IPS-NIHi7 (cell line): ENCODE results near the gene PGS1.
A peak's percentile ranks its signal among the peaks of the same experiment; 100 is the strongest.
"Not testable (repeated sequence)": the region's sequence is repeated elsewhere in the genome, so short reads cannot be mapped to it uniquely, and the experiment has no call there.

Experiments
- DNase-seq: peaks from one replicate; pipeline ENCODE4 v3.0.0; 2012; ENCODE audit warnings: mixed read lengths; ENCODE audit errors: extremely low spot score

Gene PGS1

DNA sequence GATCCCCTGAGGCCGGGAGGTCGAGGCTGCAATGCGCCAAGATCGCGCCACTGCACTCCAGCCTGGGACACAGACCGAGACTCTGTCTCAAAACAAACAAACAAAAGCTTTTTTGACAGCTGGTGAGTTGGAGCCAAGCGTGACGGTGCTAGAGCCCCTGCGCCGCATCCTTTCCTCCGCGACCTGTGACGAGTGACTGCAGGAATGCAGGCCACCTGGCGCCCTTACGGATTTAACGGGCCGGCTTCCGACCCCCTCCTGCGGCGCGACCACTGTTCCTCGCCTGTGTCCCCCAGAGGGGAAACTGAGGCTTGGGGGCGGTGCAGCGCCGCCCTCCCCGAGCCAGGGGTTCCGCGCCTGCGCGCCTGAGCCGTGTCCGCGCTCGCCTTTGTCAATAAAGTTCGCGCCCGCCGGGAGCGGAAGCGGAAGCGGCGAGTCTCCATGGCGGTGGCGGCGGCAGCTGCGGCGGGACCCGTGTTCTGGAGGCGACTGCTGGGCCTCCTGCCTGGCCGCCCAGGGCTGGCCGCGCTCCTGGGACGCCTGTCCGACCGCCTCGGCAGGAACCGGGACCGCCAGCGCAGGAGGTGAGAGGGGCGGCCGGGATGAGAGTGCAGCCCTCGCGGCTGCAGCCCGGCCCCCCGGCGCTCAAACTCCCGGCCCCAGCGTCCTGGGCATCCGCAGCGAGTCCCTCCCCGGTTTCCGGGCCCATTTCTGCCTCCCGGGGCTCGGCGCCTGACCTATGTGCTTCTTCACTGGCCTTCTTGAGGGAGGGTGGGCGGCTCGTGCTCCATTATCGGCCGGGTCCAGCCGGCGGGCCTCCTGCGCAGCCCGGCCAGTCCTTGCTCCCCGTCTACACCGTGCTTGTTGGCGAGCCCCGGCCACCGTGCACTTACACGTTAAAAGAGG, at the start of gene PGS1:
PGS1 (plus strand) TSS at position 425 of the 906 bp plus-strand sequence; CDS start at position 442, 17 bp downstream.
- DNase-seq: peak; percentile 63

DNA sequence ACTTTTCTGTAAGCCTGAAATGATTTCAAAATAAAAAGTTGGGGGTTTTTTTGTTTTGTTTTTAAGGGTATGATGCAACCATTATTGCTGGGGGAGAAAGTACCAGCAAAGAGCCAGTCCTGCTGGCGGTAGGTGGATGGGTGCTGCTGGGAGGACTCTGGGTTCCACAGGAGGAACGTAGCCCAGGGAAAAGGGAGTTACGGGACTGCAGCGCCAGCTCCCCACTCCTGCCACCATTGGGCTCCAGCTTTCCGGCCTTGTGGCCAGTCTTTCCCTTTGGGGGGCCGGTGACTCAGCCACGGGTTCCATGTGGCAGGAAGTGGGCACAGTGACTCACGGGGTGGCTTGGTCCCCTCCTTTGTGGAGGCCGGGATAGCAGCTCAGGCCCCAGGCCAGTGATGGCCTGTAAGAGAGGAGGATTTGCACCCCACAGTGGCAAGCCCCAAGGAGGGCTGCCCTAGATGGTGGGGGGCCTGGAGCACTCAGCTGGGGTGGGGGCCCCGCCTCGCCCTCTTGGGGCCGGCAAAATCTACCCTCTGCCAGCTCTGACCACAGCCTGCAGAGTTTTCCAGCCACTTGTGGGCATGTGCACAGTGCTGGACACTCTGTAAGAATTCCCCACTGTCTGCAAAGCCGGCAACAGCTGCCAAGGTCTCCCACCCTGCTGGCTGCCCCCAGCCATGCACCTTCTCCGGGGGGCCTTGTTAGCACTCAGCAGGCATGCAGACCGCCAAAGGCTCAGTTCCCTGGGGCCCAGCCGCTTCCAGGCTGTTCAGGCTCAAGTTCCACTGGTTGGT, 49.0 kb upstream of the PGS1 start:
- DNase-seq: no peak

GRCh38 chr17:78330570-78331224, 47.8 kb upstream of the PGS1 start:
- DNase-seq: no peak

- not testable (repeated sequence) for DNase-seq
Observed at GRCh38 chr17:78331355-78331754, 47.1 kb upstream of the PGS1 start.

- DNase-seq: no peak
Observed at GRCh38 chr17:78332991-78333390, 45.5 kb upstream of the PGS1 start.

GRCh38 chr17:78335209-78335608, 43.2 kb upstream of the PGS1 start:
- no peak for DNase-seq

GRCh38 chr17:78337244-78338109, 41.0 kb upstream of the PGS1 start:
- no peak for DNase-seq

DNA sequence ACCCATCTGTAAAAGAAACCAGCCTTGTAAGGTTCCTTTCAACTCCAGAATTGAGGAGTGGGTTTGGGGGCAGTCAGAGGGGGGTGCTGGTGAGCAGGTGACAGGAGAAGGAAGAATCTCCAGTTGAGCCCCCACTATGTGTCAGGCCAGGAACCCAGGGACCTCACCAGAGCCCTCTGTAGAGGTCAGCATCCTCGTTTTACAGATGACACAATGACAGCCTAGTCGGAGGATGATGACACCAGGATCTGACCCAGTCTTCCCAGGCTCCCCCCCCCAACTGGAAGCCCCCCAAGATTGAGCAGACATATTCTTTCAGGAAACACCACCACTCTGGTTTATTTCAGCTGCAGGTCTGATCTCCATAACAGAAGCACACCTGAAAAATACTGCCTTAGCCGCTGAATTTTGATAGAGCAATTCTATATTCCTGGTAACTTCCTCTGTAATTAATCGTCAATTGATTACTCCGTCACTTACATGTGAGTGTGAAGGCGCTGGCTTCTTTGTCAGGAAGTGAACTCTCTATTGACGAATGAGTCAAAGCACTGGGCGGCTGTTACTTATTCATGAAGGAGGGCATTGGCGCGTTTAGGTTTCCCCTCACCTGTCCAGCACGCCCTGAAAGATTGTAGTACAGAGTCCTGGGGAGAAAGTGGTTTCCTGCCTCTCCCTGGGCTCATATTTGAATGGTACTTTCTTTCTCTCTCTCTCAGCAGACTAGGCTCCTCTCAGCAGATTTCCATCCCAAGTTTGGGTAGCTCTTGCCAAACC, 39.8 kb upstream of the PGS1 start:
- DNase-seq: no peak

GRCh38 chr17:78340183-78340955, 38.1 kb upstream of the PGS1 start:
- DNase-seq: no peak

- DNase-seq: peak; percentile 77
Observed at GRCh38 chr17:78341559-78342448, 36.6 kb upstream of the PGS1 start.

DNA sequence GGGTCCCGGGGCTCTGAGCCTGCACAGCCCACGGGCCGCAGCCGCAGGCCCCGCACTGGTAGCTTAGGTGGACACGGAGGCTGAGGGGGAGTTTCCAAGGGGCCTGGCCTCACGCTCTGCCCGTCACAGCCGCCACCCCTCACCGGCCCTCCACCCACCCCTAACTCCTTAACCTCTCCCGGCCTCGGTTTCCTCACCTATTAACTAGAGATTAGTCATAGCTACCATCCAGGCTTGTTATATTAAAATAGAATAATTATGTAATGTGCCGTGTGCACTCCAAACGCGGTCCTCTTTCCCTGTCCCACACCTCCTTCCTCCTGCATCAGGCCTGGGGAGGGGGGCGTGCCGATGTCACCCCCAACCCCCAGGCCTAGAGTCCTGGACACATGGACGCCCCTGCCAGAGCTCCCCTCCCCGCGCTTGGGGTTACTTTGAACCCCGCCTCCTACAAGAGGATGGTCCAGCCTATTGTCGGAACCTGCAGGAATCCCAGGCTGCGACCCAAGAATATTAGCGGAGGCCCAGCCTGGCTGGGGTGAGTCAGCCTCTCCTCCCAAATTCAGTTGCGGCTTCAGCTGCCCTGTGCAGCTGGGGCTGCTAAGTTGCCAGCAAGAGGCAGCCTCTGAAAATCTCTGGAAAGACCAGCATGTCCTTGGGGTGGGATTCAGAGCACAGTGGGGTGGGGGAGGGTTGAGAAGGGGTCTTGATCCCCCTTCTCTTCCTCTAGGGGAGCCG, 35.8 kb upstream of the PGS1 start:
- DNase-seq: no peak

DNA sequence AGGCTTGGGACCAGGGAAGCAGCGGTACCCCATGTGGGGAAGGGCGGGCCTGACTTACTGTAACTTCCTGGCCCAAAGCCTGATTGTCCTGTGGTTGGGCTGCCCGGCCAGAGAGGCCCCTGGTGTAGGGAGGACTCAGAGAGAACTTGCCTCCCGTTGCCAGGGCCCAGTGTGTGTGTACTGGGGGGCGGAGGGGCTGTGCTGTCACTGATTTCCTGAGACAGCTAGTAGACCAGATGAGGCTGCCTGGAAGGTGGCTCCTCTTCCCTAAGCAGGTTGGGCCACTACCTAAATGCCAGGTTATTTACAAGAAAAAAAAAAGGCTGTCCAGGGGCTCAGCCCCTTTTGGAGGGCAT, 35.3 kb upstream of the PGS1 start:
- peak; percentile 68 for DNase-seq

GRCh38 chr17:78343543-78344201, 34.8 kb upstream of the PGS1 start:
- no peak for DNase-seq

DNA sequence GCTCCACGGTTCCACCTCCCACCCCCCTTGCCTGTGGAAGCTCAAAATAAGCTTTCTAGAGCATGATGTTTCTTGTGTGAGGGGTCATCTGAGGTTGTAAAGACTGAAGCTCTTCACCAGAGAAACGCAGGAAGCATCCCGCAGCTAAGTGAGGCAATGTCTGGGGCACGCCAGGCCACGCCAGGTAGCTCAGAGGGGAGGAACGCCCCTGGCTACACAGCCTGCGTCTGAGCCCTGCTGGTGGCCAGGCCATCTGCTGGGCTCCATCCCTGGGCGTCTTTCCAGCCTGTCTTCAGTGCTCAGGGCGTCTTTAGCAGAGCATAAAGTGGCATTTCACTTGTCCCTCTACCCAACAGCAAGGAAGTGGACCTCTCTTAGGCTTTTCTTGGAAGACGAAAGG, 33.8 kb upstream of the PGS1 start:
- DNase-seq: no peak

DNA sequence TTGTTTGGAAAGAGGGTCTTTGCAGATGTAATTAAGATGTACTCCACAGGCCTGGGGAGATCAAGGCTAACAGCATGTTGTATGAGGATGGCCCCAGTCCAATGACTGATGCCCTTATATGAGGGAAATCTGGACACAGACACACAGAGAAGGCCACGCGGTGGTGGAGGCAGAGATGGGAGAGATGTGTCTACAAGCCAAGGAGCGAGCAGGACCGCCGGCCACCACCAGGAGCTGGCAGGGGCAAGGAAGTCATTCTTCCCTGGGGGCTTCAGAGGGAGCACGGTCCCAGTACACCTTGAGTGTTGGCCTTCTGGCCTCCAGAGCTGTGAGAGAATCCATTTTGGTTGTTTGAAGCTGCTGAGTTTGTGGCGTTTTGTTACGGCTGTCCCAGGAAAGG, 33.3 kb upstream of the PGS1 start:
- no peak for DNase-seq

DNA sequence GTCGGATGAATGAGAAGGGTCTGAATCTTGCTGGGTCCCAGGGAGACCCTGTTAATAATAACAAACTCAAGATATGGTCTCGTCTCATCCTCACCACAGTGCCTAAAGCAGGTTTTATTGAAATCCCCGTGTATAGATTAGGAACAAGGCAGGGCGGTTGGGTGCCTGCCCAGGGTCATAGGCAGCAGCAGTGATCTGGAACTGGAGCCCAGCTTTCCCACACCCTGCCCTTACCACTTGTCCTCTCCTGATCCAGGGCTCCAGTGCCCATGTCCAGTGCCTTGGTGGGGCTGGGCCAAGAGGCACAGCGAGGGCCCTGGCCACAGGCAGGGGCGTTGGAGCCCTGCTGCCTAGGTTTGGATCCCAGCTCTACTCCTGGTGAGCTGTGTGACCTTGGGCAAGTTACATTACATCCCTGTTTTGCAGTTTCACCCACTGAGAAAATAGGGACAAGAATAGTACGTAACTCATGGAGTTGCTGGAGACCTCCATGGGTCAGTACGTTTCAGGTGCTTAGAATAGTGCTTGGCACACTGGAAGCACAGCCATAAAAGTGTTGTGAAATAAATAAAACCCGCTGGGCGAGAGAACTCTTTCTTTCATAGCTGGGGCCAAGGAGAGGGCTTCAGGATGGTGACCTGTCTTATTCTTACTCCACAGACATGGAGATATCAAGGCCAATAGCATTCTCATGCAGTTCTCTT, 32.5 kb upstream of the PGS1 start:
- no peak for DNase-seq
